HG03025 (cell line): ENCODE data around the gene MED12L.
"Not testable (repeated sequence)": the region's sequence is repeated elsewhere in the genome, so short reads cannot be mapped to it uniquely, and the experiment has no call there.

Experiments
- ATAC-seq: cut with Tn5 transposase; IDR thresholded peaks from one replicate; pipeline ENCODE4 v1.9.1; 2021; ENCODE audit warnings: mild to moderate bottlenecking, moderate library complexity; ENCODE audit not compliant: unreplicated experiment, low FRiP score

Gene MED12L, protein sequence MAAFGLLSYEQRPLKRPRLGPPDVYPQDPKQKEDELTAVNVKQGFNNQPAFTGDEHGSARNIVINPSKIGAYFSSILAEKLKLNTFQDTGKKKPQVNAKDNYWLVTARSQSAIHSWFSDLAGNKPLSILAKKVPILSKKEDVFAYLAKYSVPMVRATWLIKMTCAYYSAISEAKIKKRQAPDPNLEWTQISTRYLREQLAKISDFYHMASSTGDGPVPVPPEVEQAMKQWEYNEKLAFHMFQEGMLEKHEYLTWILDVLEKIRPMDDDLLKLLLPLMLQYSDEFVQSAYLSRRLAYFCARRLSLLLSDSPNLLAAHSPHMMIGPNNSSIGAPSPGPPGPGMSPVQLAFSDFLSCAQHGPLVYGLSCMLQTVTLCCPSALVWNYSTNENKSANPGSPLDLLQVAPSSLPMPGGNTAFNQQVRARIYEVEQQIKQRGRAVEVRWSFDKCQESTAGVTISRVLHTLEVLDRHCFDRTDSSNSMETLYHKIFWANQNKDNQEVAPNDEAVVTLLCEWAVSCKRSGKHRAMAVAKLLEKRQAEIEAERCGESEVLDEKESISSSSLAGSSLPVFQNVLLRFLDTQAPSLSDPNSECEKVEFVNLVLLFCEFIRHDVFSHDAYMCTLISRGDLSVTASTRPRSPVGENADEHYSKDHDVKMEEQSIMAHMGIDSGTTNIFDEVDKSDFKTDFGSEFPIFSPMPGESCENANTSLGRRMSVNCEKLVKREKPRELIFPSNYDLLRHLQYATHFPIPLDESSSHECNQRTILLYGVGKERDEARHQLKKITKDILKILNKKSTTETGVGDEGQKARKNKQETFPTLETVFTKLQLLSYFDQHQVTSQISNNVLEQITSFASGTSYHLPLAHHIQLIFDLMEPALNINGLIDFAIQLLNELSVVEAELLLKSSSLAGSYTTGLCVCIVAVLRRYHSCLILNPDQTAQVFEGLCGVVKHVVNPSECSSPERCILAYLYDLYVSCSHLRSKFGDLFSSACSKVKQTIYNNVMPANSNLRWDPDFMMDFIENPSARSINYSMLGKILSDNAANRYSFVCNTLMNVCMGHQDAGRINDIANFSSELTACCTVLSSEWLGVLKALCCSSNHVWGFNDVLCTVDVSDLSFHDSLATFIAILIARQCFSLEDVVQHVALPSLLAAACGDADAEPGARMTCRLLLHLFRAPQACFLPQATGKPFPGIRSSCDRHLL (N-terminal part only)

DNA sequence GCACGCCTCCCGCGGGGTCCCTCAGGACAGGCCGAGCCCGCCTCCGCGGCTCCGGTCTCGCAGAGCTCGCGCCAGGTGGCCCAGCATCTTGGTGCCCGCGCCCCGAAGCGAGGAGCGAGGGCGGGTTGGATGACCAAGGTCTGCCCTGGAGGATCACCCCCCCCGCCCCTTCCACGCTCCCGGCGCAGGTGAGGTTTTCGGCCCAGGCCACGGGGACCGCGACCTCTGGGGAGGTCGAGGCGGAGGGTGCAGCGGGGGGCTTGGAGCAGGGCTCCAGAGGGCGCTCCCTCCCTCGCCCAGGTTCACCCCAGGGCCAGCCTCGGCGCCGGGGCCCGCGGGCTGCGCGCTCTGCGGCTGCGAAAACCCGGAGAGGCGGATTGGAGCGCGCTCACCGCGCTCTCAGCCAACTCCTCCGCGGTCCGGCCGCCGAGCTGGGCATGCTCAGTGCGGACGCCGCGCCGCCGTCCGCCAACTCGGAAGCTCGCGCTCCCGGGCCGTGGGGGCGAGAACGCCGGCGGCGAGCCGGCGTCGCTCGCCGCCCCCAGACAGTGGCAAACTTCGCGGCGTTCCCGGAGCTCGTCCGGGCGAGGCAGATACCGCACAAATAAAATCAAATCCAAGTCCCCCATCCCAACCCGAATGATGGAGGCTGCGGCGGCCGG lies at the start of gene MED12L:
Gene MED12L (plus strand): TSS at position 438 of the 662 bp plus-strand sequence. CDS start 1,263 bp downstream, outside the sequence.
- peak; percentile 62 for ATAC-seq

DNA sequence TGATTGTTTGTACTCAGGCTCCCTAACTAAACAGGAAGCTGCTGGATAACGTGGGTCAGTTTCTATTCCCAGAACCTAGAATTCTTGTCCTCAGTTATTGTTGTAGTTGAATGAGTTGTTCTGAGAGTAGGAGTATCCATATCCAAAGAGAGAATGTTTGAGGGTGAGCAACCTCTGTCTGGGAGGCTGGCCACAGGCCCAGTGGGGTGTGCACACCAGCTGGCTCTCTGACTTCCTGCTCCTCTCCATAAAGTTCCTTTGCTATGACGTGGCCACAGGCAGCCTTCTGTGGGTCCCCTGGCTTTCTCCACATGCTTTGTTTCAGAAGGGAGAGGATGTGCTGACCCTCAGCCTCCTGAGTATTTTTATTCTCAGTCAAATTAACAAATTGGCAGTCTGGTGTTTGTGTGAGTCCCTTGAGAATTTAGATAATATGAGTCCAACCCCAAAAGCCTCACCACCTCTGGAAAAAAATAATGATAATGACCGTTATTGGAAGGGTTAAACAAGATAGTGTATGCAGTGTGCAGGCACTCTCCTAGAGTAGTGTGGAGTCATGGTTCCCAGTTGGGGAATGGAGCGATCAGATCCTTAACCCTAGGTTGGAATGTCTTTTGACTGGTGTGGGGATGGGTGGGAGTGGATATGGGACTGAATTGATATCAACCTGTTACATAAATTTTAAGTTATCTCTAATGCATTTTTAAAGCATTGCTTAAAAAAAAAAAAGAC lies 47.6 kb upstream of the MED12L start:
- no peak for ATAC-seq

DNA sequence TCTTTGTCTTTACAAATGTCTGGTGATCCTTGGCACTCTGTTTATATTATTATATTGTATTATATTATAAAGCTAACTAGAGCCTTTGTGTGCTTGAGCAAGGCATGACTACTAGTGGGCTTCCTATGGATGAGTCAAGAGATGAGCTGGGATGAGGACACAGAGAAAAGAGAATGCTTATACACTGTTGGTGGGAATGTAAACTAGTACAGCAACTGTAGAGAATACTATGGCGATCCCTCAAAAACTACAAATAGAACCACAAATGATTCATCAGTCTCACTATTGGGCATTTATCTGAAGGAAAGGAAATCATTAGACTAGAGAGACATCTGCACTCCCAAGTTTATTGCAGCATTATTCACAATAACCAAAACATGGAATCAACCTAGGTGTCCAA lies 40.8 kb upstream of the MED12L start:
- no peak for ATAC-seq

DNA sequence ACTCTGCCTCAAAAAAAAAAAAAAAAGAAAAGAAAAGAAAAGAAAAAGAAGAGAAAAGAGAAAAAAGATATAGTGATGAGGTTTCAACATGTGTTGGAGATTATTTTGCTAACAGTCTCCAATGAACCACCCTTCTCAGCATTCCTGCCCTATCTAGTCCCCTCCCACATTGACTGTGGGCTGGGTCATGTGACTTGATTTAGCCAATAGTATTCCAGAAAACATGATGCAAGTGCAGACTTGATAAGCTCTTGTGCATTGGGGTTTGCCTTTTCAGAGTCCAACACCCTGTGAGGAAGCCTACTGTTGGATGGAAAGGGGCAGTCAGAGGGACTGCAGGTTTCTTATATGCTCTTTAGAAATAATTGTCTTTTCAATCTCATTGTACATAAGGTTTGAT lies 37.8 kb upstream of the MED12L start:
- ATAC-seq = no peak

DNA sequence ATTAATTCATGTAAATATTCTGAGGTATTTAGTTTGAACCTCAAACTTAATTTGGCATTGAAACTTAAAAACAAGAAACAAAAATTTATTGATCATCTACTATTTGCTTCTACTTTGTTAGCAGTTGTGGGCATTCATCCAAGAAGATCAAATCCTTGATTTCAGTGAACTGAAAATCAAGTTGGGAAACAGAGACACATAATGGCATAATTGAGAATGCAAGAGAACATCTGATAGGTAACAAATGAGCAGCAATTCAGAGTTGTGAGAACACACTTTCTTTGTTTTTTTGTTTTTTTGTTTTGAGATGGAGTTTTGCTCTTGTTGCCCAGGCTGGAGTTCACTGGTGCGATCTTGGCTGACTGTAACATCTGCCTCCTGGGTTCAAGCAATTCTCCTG lies 33.9 kb upstream of the MED12L start:
- ATAC-seq = no peak

DNA sequence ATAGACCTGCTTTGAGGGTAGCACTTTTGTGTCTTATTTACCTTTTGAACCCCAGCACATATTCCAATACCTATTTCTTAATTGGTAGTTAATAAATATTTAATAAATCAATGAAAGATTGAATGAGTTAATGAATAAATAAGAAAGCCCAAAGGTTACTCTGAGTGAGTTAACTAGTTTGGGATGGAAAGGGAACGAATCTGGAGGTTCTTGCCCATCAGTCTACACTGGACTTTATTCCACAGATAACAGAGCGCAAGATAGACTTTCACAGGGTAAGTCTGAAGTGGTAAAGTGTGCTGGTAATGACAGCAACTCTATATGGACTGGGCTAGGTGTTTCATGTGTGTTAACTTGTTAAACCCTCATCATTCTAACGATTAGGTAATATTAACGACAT lies 33.1 kb upstream of the MED12L start:
- no peak for ATAC-seq

DNA sequence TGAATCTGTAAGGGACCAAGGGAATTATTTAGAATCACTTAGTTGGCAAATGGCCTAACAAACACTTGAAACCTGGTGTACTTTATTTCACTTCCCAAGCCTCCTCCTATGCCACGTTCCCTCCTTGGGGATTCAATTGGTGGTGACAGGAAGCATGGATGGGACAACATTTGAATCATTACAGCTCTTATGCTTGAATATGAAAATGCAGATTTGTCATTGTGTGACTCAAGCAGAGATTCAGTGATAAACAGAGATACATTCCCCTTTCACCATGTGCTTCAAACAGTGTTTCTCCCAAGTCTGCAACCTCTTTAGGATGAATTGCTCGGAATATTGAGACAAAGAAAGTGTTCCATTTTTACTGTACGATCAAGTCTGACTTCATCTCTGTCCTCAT lies 32.7 kb upstream of the MED12L start:
- no peak for ATAC-seq

DNA sequence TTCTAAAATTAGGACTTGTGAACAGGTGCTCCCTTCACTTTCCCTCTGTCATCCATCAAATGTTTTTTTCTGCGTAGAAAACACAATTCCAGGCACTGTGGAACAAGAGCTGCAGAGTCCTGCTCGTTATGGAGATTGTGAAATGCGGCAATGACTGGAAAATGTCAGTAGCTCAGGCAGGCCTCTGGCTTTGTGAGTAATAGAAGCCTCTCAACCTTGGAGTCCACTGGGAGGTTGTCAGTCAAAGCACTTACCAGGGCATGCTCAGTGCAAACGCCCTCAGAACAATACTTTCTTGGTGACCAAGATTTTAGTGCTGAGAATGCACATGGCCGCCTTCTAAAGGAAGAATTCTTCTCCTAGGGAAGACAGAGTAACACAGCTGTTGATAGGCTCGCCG lies 26.7 kb upstream of the MED12L start:
- no peak for ATAC-seq

DNA sequence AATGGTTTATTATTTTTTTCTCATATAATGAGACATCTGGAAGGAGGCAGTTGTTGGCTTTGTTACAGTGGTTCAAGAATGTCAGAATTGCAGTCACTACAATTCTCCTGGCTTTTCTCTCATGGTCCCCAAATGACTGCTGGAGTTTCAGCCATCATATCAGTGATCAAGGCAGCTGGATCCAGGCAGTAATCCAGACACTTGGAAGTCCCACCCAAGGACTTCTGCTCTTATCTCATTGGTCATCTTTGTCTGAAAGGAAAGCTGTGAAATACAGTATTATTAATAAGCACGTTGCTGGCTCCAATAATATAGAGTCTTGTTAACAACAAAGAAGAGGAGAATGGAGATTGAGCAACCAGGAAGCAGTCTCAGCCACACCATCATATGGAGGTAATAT lies 22.9 kb upstream of the MED12L start:
- no peak for ATAC-seq

DNA sequence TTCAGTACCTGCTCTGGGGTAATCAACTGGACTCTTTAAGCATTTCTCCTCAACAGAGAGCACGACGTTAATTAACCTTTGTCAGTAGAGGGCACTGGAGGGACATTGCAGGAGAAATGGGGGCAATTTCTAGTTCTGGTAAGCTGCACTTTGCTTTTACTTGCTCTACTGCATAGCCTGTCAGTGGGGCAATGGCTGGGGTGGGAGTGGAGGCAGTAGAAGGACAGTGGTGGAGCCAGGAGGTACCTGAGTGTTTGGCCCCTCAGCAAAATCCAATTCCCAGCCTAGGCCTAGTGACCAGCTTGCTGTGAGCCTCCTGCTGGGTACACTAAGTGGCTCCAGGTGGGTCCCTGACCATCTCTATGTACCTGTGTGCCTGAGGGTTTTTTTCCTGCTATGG lies 18.3 kb upstream of the MED12L start:
- no peak for ATAC-seq

DNA sequence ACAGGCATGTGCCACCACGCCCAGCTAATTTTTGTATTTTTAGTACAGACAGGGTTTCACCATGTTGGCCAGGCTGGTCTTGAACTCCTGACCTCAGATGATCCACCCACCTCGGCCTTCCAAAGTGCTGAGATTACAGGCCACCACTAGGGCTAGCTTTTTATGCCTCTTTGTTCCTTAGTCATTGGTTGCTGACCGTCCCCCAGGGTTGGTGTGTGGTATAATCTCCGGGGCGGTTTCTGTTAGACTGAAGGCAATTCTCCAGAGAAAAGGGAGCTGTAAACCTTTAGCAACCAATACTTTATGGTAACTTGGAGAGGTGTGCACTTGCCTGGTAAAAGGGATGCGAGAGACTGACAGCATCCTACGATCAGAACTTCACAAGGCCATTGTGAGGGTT lies 12.6 kb upstream of the MED12L start:
- ATAC-seq = not testable (repeated sequence)

DNA sequence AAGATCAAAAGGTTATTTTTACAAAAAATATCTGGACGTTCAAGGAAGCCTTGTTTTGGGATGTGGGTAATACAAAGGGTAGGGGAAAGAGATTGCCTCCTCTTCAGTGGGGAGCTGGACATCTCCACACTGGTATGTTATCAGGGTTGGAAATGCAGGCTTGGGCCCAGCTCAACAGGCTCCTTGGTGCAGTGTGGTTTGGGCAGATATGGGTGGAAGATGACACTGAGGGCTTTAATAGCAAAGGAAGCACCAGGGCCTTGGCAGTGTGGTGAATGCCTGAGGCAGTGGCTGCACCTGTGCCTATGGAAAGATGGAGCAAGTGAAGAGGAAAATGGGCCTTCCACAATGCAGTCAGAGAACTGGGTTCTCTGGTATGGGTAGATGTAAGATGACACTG lies 11.2 kb upstream of the MED12L start:
- no peak for ATAC-seq

DNA sequence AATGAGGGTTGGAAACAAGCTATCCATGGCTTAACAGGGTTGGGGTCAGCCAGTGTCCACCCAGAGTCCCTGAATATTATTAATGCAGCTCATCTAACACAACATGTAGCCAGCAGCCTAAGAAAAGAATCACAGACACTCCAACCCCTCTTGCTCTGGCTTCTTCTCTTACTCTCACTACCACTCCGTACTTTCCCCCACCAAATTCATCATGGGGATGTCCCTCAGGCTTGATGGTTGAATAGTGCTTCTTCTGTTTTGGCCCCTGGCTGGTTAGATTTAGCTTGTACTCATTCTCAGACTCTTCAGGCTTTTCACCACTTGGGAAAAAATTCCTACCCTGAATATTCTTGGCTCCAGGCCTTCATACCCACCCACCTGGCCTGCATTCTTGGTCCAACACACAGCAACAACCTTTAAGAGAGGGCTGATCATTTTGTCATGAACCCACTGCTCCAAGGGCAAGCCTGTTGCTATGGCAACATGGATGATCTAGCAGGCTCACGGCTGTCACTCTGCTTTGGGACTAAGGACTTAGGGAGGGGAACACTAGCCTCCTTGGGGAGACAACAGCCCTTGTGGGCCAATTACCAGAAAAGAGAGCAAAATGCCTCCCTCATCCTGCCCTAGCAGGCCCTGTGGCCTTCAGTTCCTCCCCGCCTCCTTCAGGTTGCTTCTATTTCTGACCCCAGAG lies 9.4 kb upstream of the MED12L start:
- ATAC-seq = no peak

DNA sequence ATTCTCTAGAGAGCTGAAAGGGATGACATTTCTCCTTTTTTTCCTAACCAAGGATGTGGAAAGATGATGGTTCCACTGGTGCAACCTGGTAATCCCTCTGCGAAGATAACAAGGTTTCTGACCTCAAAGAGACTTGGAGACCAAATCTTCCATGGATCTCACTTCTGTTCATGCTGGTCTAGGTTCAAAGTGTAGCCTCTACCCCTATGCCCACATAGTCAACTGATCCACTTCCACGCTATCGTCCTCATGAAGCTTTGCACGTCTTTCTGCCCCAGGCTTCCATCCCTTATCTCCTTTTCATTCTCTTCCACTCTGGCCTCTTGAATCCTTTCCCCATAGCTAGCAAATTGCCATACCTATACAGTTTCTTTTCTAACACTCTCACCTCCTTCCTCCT lies 8.8 kb upstream of the MED12L start:
- no peak for ATAC-seq

DNA sequence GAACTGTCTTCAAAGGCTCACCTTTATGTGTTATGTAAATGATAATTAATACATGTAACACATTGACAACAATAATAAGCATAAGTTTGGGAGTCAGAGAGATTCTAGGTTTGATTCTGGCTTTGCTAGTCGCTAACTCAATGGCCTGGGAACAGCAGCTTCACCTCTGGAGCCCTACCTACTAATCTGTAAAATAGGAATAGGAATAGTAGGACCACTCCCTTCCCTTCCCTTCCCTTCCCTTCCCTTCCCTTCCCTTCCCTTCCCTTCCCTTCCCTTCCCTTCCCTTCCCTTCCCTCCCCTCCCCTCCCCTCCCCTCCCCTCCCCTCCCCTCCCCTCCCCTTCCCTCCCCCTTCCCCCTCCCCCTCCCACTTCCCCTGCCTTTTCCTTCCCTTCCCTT lies 4.4 kb upstream of the MED12L start:
- ATAC-seq = not testable (repeated sequence)

DNA sequence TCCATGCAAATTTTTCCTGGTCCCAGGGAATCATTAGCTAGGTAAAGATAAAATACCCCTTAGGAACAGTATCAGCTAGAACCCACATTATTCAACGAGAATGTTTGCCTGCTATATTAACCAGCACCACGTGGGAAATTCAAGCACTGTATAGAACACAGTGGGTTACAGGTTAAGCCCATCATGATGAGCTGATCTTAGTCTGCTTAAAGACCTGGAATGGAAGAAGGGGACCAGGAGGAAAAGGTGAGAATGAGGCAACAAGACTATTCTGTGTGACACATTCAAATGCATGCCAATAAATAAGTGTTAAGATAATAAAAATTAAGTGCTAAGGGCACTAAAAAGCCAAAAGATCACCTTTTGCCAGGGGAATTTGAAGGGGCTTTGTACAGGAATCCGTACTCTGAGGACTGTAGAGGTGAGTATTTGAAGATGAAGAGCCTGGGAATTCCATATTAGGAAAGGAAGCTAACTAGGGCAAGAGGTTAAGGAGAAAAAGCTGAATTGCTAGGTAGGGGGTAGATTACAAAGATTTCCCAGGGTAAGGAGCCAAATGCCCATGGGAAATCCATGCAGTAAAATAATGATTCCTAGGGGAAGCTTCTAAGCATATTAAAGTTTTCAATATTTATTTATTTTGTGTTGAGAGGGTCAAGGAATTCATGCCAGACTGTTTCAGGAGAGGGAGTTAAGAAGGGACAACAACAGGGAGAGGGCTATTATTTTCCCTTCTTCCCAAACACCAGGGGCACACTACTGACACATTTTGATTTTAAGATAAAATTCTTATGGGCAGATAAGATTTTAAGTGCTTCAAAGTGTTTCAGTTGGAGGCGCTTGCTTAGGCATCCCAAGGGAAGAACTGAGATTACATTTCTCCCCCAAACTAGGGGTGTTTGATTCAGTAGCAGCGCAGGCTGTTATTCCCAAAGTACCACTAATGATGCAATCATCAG lies 2.3 kb upstream of the MED12L start:
- no peak for ATAC-seq

DNA sequence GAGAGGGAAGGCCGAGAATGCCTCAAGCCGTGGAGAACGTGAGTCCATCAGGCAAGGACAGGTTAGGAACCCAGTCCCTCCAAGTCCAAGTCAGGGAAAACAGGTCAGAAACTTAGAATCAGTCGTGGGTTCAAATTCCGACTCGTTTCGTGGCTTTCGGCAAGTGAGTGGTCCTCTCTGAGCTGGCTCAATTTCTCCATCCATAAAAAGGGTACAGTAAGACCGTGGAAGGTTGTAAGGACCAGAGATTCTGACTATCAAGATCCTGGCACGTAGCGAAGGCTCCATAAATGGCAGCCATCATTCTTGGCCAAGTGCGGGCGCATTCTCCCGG lies 604 bp upstream of the MED12L start:
- ATAC-seq = no peak

DNA sequence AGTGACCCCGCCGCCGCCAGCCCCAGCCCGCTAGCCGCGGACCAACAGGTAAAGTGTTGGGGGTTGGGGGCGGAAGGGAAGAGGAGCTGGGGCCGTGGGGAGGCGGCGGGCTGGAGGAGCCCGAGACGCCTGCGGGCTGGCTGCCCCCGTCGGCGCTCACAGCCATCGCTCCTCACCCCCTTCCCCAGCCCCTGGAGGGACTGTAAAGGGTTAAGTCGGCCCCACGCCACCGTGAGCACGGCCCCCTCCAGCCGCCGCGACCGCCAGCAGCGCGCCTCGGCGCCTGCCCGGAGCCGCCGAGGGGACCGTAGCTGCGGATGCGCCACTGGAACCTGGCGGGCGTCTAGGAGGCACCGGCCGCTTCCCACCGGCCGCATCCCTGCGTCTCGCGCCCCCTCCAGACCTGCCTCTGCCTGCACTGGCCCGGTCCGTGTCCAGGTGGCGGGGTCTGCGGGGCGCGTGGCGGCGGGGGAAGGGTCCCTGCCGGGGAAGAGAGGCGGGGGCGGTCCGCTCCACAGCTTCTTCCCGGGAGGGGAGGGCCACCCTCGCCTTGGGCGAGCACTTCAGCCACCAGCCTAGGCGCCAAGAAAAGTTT lies 522 bp downstream of the MED12L start:
- peak; percentile 21 for ATAC-seq
